ENCODE measurements around the gene SDC3.

The SDC3 gene

DNA sequence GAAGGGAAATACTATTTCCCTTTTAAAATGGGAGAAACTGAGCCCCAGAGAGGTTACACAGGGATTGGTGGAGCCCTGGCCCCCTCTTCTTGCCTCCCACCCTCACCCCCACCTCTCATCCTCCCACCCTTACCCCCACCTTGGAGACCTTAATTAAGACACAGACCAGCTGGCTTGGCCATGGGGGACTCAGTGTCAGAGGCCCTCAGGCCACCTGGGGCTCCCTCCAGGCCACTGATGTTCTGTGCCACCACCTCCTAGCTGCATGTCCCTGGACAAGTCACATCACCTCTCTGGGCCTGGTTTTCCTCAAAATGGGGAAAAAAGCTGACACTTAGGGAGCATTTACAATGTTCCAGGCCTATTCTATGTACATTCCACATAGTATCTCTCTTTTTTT, 51.5 kb downstream of the SDC3 start:
- DNase-seq (ENCODE audit: extremely low read depth, insufficient read length), result no peak
- TF ChIP-seq, protein P1, sequence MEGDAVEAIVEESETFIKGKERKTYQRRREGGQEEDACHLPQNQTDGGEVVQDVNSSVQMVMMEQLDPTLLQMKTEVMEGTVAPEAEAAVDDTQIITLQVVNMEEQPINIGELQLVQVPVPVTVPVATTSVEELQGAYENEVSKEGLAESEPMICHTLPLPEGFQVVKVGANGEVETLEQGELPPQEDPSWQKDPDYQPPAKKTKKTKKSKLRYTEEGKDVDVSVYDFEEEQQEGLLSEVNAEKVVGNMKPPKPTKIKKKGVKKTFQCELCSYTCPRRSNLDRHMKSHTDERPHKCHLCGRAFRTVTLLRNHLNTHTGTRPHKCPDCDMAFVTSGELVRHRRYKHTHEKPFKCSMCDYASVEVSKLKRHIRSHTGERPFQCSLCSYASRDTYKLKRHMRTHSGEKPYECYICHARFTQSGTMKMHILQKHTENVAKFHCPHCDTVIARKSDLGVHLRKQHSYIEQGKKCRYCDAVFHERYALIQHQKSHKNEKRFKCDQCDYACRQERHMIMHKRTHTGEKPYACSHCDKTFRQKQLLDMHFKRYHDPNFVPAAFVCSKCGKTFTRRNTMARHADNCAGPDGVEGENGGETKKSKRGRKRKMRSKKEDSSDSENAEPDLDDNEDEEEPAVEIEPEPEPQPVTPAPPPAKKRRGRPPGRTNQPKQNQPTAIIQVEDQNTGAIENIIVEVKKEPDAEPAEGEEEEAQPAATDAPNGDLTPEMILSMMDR (IDR thresholded peaks at IDR 0.05; ENCODE audit: insufficient read depth, low read length, poor library complexity, severe bottlenecking), result no peak
- H3K4me3 ChIP-seq (replicated peaks; ENCODE audit: low read depth, low read length), result no peak overlapping the region
- no peaks in the 10 kb centered on the region; the same call in 1 of the 2 replicates for H3K27me3 ChIP-seq (replicated peaks; ENCODE audit: control insufficient read depth, insufficient read depth, low read length)
- no peaks in the 10 kb centered on the region for H3K36me3 ChIP-seq (ENCODE audit: control insufficient read depth, insufficient read depth, low read length)

DNA sequence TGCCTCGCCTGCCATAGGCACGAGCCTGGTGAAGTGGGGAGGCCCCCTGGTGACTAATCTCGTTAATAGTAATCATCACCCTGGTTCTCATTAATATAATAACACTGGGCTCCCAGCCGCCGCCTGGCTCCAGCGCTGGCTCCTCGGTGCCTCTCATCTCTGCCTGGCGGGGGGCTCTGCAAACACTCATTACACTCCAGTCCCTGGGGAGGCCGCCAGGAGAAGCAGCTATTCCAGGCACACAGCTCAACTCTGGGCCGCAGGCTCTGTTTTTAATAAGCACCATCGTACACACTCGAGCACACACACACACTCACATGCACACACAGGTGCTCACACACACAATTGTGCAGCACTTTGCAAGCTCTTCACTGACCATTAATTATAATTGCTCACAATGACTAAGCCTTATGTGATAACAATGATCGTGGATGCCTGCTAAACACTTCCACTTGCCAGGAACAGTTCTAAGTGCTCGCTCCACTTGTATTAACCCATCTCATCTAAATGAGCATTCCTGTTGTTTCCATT, 52.2 kb downstream of the SDC3 start:
- H3K27me3 ChIP-seq (replicated peaks; ENCODE audit: control insufficient read depth, insufficient read depth, low read length), result no peaks in the 10 kb centered on the region; the same call in 1 of the 2 replicates
- DNase-seq (ENCODE audit: extremely low read depth, insufficient read length), result no peak
- no peaks in the 10 kb centered on the region for H3K36me3 ChIP-seq (ENCODE audit: control insufficient read depth, insufficient read depth, low read length)
- TF ChIP-seq, protein P1 (IDR thresholded peaks at IDR 0.05; ENCODE audit: insufficient read depth, low read length, poor library complexity, severe bottlenecking), result no peak
- no peak overlapping the region for H3K4me3 ChIP-seq (replicated peaks; ENCODE audit: low read depth, low read length)

DNA sequence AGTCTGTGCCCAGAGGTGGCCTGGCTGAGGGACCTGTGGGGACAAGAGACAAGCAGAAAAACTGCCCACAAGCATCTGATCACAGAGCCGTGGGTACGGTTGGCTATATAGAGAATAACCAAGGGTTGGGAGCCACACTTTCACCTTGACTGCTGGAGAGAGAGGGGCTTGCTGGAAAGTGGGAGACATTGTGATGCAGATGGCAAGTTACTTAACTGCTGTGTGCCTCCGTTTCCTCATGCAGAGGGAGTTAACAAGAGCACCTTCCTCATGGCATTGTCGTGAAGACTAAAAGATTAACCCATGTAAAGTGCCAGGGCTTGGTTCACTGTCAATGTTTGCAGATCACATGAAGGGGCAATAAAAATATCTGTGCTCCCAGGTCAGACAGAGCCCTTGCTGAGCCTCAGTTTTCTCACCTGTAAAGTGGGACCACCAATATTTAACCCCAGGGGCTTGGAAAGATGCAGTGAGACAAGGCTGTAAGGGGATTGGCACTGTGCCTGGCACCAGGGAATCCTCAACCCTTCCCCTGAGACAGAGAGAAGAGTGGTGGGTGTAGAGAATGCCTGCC, 52.8 kb downstream of the SDC3 start:
- no peak for DNase-seq (ENCODE audit: extremely low read depth, insufficient read length)
- Histone ChIP-seq H3K4me3 (replicated peaks; ENCODE audit: low read depth, low read length) (no peak overlapping the region), H3K27me3 (replicated peaks; ENCODE audit: control insufficient read depth, insufficient read depth, low read length) (no peaks in the 10 kb centered on the region; the same call in 1 of the 2 replicates), H3K36me3 (ENCODE audit: control insufficient read depth, insufficient read depth, low read length) (no peaks in the 10 kb centered on the region)
- TF ChIP-seq, protein P1 (IDR thresholded peaks at IDR 0.05; ENCODE audit: insufficient read depth, low read length, poor library complexity, severe bottlenecking), result no peak

DNA sequence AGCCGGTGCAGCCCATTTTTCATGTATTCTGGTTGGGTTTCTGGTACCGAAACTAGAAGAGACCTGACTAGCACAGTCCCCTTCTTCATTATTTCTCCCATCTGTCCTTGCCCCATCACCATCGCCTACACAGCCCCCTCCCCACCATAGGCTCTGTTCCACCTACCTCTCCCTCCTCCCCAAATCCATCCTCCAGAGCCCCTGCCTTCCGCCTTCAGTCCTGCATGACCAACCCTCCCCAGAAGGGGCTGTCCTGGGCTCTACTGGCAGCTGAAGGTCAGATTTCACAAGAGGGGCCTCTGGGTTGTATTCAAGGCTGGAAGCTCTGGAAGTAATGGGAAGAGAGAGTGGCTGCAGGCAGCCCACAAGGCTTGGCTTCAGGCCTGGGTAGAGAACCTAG, 55.2 kb downstream of the SDC3 start:
- no peak overlapping the region for H3K4me3 ChIP-seq (replicated peaks; ENCODE audit: low read depth, low read length)
- no peak for DNase-seq (ENCODE audit: extremely low read depth, insufficient read length)
- H3K27me3 ChIP-seq (replicated peaks; ENCODE audit: control insufficient read depth, insufficient read depth, low read length), result no peaks in the 10 kb centered on the region; the same call in 1 of the 2 replicates
- no peaks in the 10 kb centered on the region for H3K36me3 ChIP-seq (ENCODE audit: control insufficient read depth, insufficient read depth, low read length)
- TF ChIP-seq, protein P1 (IDR thresholded peaks at IDR 0.05; ENCODE audit: insufficient read depth, low read length, poor library complexity, severe bottlenecking), result no peak

DNA sequence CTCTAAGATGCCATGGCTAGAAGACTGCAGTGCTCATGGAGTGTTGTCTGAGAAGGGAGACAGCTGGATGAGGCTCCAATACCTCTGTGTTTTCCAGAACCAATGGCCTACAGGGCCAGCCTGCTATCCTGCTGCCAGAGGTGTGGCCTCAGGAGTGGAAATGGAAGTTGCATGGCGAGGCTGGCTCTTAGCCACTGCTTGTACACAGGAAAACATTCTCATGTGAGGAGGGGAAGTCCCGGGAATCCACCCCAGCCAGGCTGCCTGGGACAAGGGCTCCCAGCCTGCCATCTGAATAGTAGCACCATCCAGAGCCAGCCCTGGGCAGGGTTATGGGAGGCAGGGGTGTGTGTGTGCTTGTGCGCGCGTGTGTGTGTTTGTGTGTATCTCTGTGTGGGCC, 56.5 kb downstream of the SDC3 start:
- no peak for DNase-seq (ENCODE audit: extremely low read depth, insufficient read length)
- no peak overlapping the region for H3K4me3 ChIP-seq (replicated peaks; ENCODE audit: low read depth, low read length)
- H3K27me3 ChIP-seq (replicated peaks; ENCODE audit: control insufficient read depth, insufficient read depth, low read length), result peaks cover 2% of the 10 kb centered on the region
- TF ChIP-seq, protein P1 (IDR thresholded peaks at IDR 0.05; ENCODE audit: insufficient read depth, low read length, poor library complexity, severe bottlenecking), result no peak
- H3K36me3 ChIP-seq (ENCODE audit: control insufficient read depth, insufficient read depth, low read length), result no peaks in the 10 kb centered on the region
